Neural cell (in vitro differentiated cells): ENCODE measurements around the gene SPAG8. TPM values are rescaled to one million over a fixed set of nuclear protein-coding genes. Genes with fewer than 3 reads are reported as not detected.

Source experiments
- H2AFZ ChIP-seq: fragments of 200-600, 300-800 bp; sonication (generic), shearing (Covaris generic); 2 replicates; pipeline ENCODE4 v1.6.0; 2014; ENCODE audit warnings: low read depth, mild to moderate bottlenecking, antibody characterized with exemption, low read length, moderate library complexity
- H3F3A ChIP-seq: fragments of 200-600 bp; shearing (Covaris generic); 2 replicates; pipeline ENCODE4 v1.6.1; 2016; ENCODE audit warnings: mild to moderate bottlenecking, moderate library complexity, mixed read lengths, antibody characterized with exemption, low read length; ENCODE audit not compliant: insufficient read depth, poor library complexity, severe bottlenecking
- H3K27ac ChIP-seq: fragments of 200-600, 300-800 bp; sonication (generic), shearing (Covaris generic); 2 replicates; pipeline ENCODE4 v1.5.1; 2014; ENCODE audit warnings: mild to moderate bottlenecking, low read length, moderate library complexity
- H3K27me3 ChIP-seq: fragments of 300-800, 200-600 bp; sonication (generic), shearing (Covaris generic); 2 replicates; pipeline ENCODE4 v1.6.0; 2014; ENCODE audit warnings: mild to moderate bottlenecking, low read depth, low read length, moderate library complexity; ENCODE audit not compliant: insufficient read depth
- H3K36me3 ChIP-seq: fragments of 300-800, 200-600 bp; sonication (generic), shearing (Covaris generic); 2 replicates; pipeline ENCODE4 v1.5.1; 2014; ENCODE audit warnings: mild to moderate bottlenecking, antibody characterized with exemption, low read length, moderate library complexity; ENCODE audit not compliant: insufficient read depth
- H3K4me2 ChIP-seq: fragments of 300-800, 200-600 bp; sonication (generic), shearing (Covaris generic); 2 replicates; pipeline ENCODE4 v1.6.0; 2014; ENCODE audit warnings: mild to moderate bottlenecking, low read length
- H3K4me3 ChIP-seq: fragments of 300-800, 200-600 bp; sonication (generic), shearing (Covaris generic); 2 replicates; pipeline ENCODE4 v1.5.1; 2014; ENCODE audit warnings: mild to moderate bottlenecking, low read length, moderate library complexity
- H3K79me2 ChIP-seq: fragments of 200-600 bp; shearing (Covaris generic); replicated peaks from 2 replicates; pipeline ENCODE4 v1.6.0; 2014; ENCODE audit warnings: mild to moderate bottlenecking, low read length, moderate library complexity; ENCODE audit not compliant: insufficient read depth
- H3K9ac ChIP-seq: fragments of 300-800, 200-600 bp; sonication (generic), shearing (Covaris generic); 2 replicates; pipeline ENCODE4 v1.6.1; 2016; ENCODE audit warnings: mild to moderate bottlenecking, low read length, mixed read lengths
- H3K9me2 ChIP-seq: fragments of 200-600 bp; shearing (Covaris generic); 2 replicates; pipeline ENCODE4 v1.6.1; 2016; ENCODE audit warnings: mild to moderate bottlenecking, low read length, mixed read lengths; ENCODE audit not compliant: insufficient read depth
- H3K9me3 ChIP-seq: fragments of 200-600, 300-800 bp; sonication (generic), shearing (Covaris generic); 2 replicates; pipeline ENCODE4 v1.6.1; 2016; ENCODE audit warnings: mild to moderate bottlenecking, mixed run types, low read length, moderate library complexity, mixed read lengths
- H4K20me1 ChIP-seq: fragments of 200-600 bp; shearing (Covaris generic); 2 replicates; pipeline ENCODE4 v1.6.1; 2016; ENCODE audit warnings: mild to moderate bottlenecking, mixed run types; ENCODE audit not compliant: insufficient read depth
- CTCF ChIP-seq: fragments of 450-650 bp; IDR thresholded peaks from 2 replicates; pipeline ENCODE4 v1.5.1; 2014; ENCODE audit warnings: antibody characterized with exemption, mild to moderate bottlenecking, moderate library complexity; ENCODE audit not compliant: poor library complexity, severe bottlenecking
- EP300 ChIP-seq: fragments of 450-650 bp; conservative IDR thresholded peaks from 2 replicates; pipeline ENCODE4 v1.6.1; 2014; ENCODE audit warnings: antibody characterized with exemption, mild to moderate bottlenecking, moderate library complexity; ENCODE audit not compliant: poor library complexity, severe bottlenecking
- EZH2 ChIP-seq: fragments of 200-600, 300-800 bp; shearing (Covaris generic), sonication (generic); IDR thresholded peaks from 2 replicates; pipeline ENCODE4 v1.6.1; 2014; ENCODE audit warnings: antibody characterized with exemption, low read length, borderline replicate concordance, mild to moderate bottlenecking; ENCODE audit not compliant: insufficient read depth, poor library complexity, severe bottlenecking
- MXI1 ChIP-seq: fragments of 450-650 bp; conservative IDR thresholded peaks from 2 replicates; pipeline ENCODE4 v1.6.1; 2014; ENCODE audit warnings: antibody characterized with exemption, mild to moderate bottlenecking; ENCODE audit not compliant: poor library complexity, severe bottlenecking
- POLR2AphosphoS5 ChIP-seq: IDR thresholded peaks from 2 replicates; pipeline ENCODE4 v1.6.1; 2012
- RAD21 ChIP-seq: fragments of 450-650 bp; conservative IDR thresholded peaks from 2 replicates; pipeline ENCODE4 v1.6.1; 2014; ENCODE audit warnings: antibody characterized with exemption, mild to moderate bottlenecking, moderate library complexity
- REST ChIP-seq: IDR thresholded peaks from 2 replicates; pipeline ENCODE4 v1.6.1; 2012; ENCODE audit warnings: borderline replicate concordance
- SMC3 ChIP-seq: fragments of 450-650 bp; conservative IDR thresholded peaks from 2 replicates; pipeline ENCODE4 v1.6.1; 2014; ENCODE audit warnings: antibody characterized with exemption, mild to moderate bottlenecking, moderate library complexity; ENCODE audit not compliant: poor library complexity
- TAF1 ChIP-seq: IDR thresholded peaks from 2 replicates; pipeline ENCODE4 v1.6.1; 2012; ENCODE audit warnings: low read depth
- polyA plus RNA-seq: library from polyadenylated mRNA; depleted of rRNA; stranded (reverse); fragments of >200 nt; gene quantifications from 2 replicates; pipeline ENCODE4 v1.2.3, GENCODE V29; 2014

The SPAG8 gene
- polyA plus RNA-seq, 1 donor from 2014 or later: 2.9 TPM

- no peaks in the 10 kb centered on the region for H3K9me3 ChIP-seq
Measured at GRCh38 chr9:35852876-35853865, 41.1 kb upstream of the SPAG8 start.

More at GRCh38 chr9:35852876-35853865, 41.1 kb upstream of the SPAG8 start:
- no peaks in the 10 kb centered on the region for H3K79me2 ChIP-seq
- H3K27ac ChIP-seq: no peak overlapping the region
- H3K4me3 ChIP-seq: no peak overlapping the region
- no peak overlapping the region for H3K4me2 ChIP-seq
- no peak overlapping the region for H2AFZ ChIP-seq
- H4K20me1 ChIP-seq: no peaks in the 10 kb centered on the region
- H3K9me2 ChIP-seq: no peaks in the 10 kb centered on the region
- H3K36me3 ChIP-seq: peaks cover 9% of the 10 kb centered on the region
- no peak overlapping the region for H3K9ac ChIP-seq
- H3K27me3 ChIP-seq: no peaks in the 10 kb centered on the region
- H3F3A ChIP-seq: no peaks in the 10 kb centered on the region
- TF ChIP-seq SMC3 (no peak), TAF1 (no peak), POLR2AphosphoS5 (no peak), RAD21 (no peak), MXI1 (no peak), CTCF (no peak), EZH2 (no peak), REST (no peak), EP300 (no peak)
